GM18951 (cell line): ENCODE data around the gene NT5DC1.

Experiments used
- POLR2A ChIP-seq: IDR thresholded peaks from 4 replicates; pipeline ENCODE4 v1.6.1; 2011; ENCODE audit warnings: mild to moderate bottlenecking; ENCODE audit not compliant: insufficient read length, insufficient read depth; ENCODE audit errors: extremely low read depth
- in situ Hi-C: fragments of 300-500 bp; cut with MboI; formaldehyde crosslinking; loops from one replicate; pipeline ENCODE4 v1.12.0; 2022; ENCODE audit warnings: low sequenced_read_pairs, mixed read lengths, inconsistent platforms; ENCODE audit not compliant: unreplicated experiment

The NT5DC1 gene

DNA sequence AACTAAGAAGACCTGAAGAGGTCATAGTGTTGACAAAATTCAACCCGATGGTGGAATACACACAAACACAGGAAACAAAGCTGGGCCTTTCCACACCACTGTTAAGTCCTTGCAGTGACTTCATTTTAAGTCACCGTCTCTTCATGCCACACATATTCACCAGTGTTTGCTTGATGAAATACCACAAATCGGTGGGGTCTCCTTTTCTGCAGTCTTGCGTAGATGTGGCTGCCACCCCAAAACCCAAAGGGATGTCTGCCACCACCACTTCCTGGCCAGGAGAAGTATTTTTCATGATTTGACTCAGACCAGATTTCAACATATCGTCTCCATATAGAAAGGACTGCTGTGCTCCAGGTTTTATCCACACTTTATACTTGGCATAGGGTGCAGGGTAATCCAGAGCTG, 36.3 kb downstream of the NT5DC1 start:
- TF ChIP-seq POLR2A = no peak
- in situ Hi-C loops = no loop called here

DNA sequence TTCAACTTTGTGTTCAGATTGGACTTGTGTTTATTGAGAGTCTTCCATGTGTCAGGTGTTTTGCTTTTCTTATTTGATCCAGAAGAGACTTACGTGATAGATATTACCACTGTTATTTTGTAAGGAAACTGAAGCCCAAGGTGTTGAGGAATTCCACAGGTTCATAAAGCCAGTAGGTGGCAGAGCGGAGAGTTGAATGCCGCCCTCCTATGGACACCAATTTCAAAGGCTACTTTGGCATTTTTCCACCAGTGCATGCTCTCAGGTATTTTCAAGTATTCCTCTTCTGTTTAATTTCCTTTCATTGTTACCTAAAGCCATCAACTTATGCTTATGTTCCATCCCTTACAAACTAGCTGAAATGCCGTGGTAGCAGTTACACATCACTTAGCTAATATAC, 39.3 kb downstream of the NT5DC1 start:
- no peak for TF ChIP-seq POLR2A
- in situ Hi-C loops = no loop called here

DNA sequence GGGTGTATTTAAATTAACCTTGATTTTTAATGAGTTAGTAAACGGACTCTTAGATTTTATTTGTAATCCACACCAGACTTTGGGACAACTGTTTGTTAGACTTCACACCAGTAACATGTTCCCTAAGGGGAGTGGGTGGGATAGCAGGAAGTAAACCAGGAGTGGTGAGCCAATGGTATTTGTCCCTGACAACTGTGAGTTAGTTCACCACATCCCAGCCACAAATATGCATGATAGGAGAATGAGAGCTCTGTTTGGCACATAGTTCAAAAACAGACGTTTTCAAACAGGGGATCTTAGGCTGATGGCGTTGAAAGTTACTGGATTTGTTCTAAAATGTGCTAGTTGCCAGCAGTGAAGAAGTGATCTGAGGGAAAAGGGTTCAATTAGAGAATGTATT, 44.0 kb downstream of the NT5DC1 start:
- in situ Hi-C loops = no loop called here
- no peak for TF ChIP-seq POLR2A

DNA sequence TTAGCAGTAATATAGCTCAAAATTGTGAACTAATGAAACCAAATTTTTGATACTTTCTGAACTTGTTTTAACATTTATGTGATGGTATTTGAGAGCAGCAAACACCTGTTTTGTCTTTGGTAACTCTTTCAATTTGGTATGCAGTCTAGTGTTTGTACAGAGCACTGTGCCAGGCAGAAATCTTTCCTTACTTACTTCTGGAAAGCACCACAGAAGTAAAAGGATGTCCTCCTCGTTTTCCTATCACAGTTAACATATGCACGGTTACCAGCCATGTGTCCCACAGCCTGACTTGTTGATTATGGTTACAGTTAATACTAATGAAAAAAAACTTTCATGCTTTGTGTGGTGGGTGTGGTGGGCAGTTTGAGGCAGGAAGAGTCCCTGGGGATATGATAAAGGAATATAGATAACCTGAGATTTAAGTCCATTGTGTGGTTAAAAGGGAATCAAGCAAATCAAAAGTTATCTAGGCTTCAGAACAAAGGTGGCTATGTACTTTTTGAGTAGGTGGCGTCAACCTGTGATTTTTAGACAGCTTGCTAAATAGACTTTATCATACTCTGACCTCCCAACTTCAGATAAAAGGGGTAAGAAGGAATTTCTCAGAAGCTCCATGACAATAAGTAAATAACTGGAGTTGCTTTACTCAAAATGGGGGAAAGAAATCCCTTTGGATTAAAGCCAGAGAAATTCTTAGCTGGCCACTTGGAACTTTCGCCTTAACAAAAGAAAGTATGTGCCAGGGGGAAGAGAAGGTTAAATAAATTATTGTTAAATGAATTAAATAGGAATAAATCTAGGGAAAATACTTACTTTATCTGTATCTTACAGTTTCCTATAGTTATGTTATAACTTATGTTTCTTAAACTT, 45.4 kb downstream of the NT5DC1 start:
- TF ChIP-seq POLR2A = no peak
- in situ Hi-C loops = no loop called here

DNA sequence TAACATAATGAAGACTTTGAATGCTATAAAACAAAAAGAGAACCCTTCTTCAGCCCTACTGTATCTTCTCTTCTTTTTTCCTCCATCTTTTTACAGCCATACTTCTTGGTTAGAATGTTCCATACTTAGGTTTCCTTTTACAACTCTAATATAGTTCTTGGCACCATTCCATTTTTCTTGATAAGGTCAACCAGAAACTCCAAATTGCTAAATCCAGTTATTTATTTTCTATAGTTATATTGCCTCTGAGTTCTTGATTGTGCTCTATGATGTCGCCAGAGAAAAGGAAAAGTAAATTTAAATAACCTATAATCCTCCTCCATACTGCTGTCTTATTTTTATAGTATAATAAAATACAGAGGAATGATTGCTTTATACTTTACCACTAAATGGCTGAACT, 52.0 kb downstream of the NT5DC1 start:
- no peak for TF ChIP-seq POLR2A
- in situ Hi-C loops = no loop called here

DNA sequence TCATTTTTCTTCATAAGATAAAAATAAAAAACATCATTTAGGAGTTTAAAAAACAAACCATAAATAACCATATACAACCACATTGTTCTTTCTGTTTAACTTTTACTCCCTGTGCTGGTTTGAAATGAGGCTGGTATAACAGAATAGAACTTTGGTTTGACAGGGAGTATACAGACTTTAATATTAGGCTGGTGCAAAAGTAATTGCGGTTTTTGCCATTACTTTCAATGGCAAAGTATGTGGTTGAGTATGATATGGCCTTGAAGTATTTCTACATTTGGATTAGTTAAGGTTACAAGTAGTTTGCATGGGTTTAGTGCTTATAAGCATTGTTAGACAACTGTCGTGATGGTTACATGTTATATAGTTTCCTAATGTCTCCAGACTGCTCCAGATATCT, 54.2 kb downstream of the NT5DC1 start:
- TF ChIP-seq POLR2A = no peak

DNA sequence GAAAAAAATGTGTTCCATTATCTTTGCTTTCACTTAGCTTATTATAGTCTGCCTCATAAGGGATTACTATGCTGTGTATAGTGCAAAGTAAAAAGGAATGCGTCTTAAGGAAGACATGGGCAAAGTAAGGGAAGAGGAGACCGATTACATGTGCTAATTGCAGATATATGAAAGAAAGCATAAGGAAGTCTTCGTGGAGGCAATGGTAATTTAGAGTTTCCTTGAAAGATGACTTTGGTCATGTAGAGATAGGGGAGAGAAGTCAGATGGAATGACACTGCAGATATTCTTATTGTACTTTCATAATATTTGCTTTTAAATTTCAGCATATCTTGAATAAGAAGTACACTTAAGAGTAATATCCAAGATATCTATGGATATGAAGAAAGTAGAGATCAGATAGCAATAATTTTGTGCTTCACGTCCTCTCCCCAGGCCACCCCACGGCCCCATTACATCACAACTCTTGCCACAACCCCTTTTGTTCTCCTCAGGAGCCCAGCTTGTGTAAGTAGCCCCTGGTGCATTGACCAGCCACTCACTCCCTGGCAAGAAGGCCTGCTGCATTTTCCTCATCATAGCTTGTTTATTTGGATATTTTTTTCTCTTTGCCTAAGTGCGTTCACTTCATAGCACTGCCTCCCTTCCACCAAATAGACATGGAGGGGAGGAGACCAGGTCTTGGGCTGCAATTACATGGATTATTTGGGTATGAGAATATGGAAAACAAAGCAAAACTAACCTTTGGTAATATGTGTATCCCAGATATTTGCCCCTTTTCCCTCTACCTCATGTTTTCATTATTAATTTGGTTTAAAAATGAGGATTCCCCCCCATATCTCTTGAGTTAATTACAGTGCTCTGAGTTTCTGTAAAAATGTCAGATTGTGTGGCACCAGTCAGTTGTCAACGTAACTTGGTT, 56.0 kb downstream of the NT5DC1 start:
- no peak for TF ChIP-seq POLR2A
- in situ Hi-C loops = no loop called here

More for the DNA sequence above, 54.2 kb downstream of the NT5DC1 start:
- in situ Hi-C loops = no loop called here

DNA sequence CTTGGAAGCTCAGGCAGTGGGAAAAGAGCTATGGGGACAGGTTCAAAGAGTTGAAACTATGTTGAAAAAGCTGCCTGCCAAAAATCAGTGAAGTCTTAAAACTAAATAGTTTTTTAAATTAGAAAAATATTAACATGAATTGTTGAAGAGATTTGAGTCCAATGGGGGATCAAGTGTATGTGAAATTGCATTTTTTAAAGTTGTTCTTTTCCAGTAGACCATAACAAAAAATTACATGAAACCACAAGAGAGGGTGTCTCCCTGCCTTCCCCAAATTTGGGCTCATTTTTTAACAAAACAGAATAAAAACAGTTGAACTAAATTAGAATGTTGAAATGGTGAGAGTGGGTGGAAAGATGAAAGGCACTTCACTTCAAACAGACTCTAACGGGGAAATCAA, 56.7 kb downstream of the NT5DC1 start:
- in situ Hi-C loops = no loop called here
- TF ChIP-seq POLR2A = no peak

DNA sequence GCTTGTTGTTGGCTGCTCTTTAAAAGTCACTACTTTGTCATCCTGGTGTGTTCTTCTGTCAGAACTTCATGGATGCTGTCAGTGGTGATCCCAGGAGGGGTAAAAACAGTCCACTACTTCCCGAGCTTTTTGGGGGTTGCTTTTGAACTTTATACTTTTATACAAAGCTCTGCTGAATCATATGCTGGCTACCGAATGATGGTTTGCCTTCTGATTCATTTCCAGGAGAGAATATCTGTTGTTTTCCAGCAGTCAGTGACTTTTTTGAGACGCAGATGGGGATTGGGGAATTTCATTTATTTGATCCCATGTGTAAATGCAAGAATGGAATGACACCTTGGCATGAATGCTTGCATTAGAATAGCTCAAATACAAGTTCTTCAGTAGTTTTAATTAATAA, 58.0 kb downstream of the NT5DC1 start:
- in situ Hi-C loops = no loop called here
- no peak for TF ChIP-seq POLR2A

DNA sequence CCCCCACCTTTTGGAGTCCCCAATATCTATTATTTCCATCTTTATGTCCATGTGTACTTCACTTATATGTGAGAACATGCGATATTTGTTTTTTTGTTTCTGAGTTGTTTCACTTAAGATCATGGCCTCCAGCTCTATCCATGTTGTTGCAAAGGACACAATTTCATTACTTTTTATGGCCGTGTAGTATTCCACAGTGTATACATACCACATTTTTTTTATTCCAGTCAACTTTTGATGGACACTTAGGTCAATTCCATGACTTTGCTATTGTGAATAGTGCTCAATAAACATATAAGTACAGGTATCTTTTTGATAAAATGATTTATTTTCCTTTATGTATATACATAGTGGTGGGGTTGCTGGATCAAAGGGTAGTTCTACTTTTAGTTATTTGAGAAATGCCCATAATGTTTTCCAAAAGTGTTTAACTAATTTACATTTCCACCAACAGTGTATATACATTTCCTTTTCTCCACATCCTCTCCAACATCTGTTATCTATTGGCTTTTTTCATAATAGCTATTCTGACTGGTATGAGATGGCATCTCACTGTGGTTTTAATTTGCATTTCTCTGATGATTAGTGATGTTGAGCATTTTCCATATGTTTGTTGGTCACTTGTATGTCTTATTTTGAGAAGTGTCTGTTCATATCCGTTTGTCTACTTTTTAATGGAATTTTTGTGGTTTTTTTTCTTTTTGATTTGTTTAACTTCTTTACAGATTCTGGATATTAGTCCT, 59.3 kb downstream of the NT5DC1 start:
- no peak for TF ChIP-seq POLR2A
- in situ Hi-C loops = no loop called here

DNA sequence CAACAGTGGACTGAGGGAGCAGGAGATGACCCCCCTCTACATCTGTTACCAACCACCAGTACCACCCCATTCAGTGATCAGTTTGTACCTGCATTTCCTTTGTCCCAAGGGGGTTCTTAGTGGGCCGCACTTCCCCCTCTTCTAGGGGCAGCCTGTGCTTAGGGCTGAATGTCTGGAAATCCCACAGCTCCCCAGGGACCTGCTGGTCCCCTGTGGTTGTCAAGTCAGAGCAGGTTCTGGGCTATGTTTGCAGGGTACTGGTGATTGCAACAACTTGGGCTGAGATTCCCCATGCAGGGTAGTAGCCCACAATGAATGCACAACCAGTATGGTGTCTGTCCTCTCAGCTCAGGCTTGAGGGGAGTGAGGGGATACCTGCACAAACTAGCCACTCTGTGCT, 64.9 kb downstream of the NT5DC1 start:
- in situ Hi-C loops = no loop called here
- TF ChIP-seq POLR2A = no peak

DNA sequence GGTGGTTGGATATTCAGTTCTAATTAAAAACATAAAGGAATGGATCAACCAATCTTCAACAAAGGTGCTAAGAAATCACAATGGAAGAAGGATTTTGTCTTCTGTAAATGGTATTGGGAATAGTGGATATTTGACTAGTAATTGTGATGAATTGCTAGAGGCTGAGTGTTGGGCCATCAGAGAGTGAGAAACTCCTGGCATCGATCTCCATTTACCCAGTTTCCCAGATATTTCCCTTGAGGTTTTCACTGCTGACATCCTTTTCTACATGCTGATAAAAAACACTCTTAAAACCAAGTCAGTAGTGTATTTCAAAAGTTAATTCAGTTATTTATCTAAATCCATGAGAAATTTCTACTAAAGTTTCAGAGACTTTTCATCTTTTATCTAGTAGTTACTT, 65.7 kb downstream of the NT5DC1 start:
- in situ Hi-C loops = no loop called here
- no peak for TF ChIP-seq POLR2A

DNA sequence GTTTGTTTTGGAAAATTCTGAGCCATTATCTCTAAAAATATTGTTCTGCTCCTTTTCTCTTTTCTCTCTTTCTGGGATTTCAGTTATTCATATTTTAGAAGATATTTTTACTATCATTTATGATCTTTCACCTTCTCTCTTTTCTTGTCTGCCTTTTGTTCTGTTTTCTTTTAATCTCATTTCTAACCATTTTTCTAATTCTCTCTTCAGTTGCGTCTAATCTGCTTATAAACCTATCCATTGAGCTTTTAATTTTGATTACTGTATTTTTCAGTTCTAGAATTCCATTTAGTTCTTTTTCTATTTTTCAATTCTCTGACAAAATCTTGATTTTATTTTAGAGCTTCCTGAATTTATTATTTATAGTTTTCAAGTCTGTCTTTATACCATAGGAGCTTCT, 67.5 kb downstream of the NT5DC1 start:
- in situ Hi-C loops = no loop called here
- TF ChIP-seq POLR2A = no peak
